Right cardiac atrium (tissue), 5 donors: Measurements from ENCODE around the gene RAB7A. TPM values are rescaled to one million over a fixed set of nuclear protein-coding genes. Genes with fewer than 3 reads are reported as not detected.

Experiments used
- ATAC-seq, 2 donors: fragments of 200-7000 bp; cut with Tn5 transposase; one replicate each; pipeline versions ENCODE4 v1.8.0 to v1.9.1; 2020; ENCODE audit warnings: moderate library complexity in 2 of 2, mild to moderate bottlenecking in 1 of 2
- DNase-seq, 3 donors: peaks; one replicate each; pipeline ENCODE4 v3.0.0-alpha.2; 2020
- H3K27ac ChIP-seq: one replicate; pipeline ENCODE4 v1.5.1; 2013; ENCODE audit warnings: mild to moderate bottlenecking, low read length, control low read depth, moderate library complexity
- H3K27me3 ChIP-seq: one replicate; pipeline ENCODE4 v1.6.1; 2013; ENCODE audit not compliant: control insufficient read depth, insufficient read depth
- H3K4me1 ChIP-seq: one replicate; pipeline ENCODE4 v1.6.1; 2013; ENCODE audit warnings: low read length; ENCODE audit not compliant: control insufficient read depth, insufficient read depth
- H3K4me3 ChIP-seq: one replicate; pipeline ENCODE4 v1.5.1; 2013; ENCODE audit warnings: low read length, control low read depth
- H3K9me3 ChIP-seq: one replicate; pipeline ENCODE4 v1.6.1; 2013; ENCODE audit warnings: low read length; ENCODE audit not compliant: control insufficient read depth
- WGBS: extraction: QIAGEN DNeasy Blood & Tissue Kit; methylation state at CpG from one replicate; pipeline ENCODE4 v1.1.7; 2013; 5-methylcytosine and 5-hydroxymethylcytosine counted together
- intact Hi-C, 4 donors: fragments of 100-400 bp; cut with DNase I; formaldehyde crosslinking; loops; one replicate each; pipeline versions ENCODE4 v1.11.0 to v1.14.0; 2022 to 2023
- long read RNA-seq, 4 donors: library from polyadenylated mRNA; unstranded; transcript quantifications; one replicate each; pipeline ENCODE4 v2.0.0, GENCODE V29; 2020 to 2021
- polyA plus RNA-seq: library from polyadenylated mRNA; stranded (reverse); fragments of 200-250 nt; gene quantifications from one replicate; pipeline ENCODE4 v1.2.3, GENCODE V29; 2013
- total RNA-seq, 4 donors: library from RNA; stranded (reverse); fragmentation: NEBNext Ultra II Directional; extraction: Animal tissue kit (Norgen Biotek cat#: 25700); gene quantifications; one replicate each; pipeline ENCODE4 v1.2.1, GENCODE V29; 2021
- donor health status: healthy with polysubstance abuse.
- donor health status: DM: no; HTN: yes; CAD: no.
- donor health status: DM: no; HTN: no; CAD: no.
- donor health status: DM: no; HTN: yes; CAD: no; lungs with severe emphysema.
- donor health status: DM: yes; HTN: yes; CAD: no.

RAB7A gene
- total RNA-seq (100 to 1,000 TPM; 228 to 242 (median 238) TPM), polyA plus RNA-seq (192 TPM)
- long read RNA-seq, donor 1, transcript RAB7A-201 (6 exons, 2,244 nt): major isoform, 375 of 433 reads
- long read RNA-seq, donor 1, partial matches to known transcripts: 12 of 433 reads
- long read RNA-seq, donor 1, other reads (novel, unspliced or antisense): 43 of 433 reads
- long read RNA-seq, donor 2, transcript RAB7A-201 (6 exons, 2,244 nt): major isoform, 91 of 101 reads
- long read RNA-seq, donor 2, partial matches to known transcripts: 1 of 101 reads
- long read RNA-seq, donor 2, other reads (novel, unspliced or antisense): 9 of 101 reads
- long read RNA-seq, donor 3, transcript RAB7A-201 (6 exons, 2,244 nt): major isoform, 245 of 337 reads
- long read RNA-seq, donor 3, partial matches to known transcripts: 86 of 337 reads
- long read RNA-seq, donor 3, other reads (novel, unspliced or antisense): 6 of 337 reads
- long read RNA-seq, donor 4, transcript RAB7A-201 (6 exons, 2,244 nt): major isoform, 164 of 179 reads
- long read RNA-seq, donor 4, partial matches to known transcripts: 9 of 179 reads
- long read RNA-seq, donor 4, other reads (novel, unspliced or antisense): 5 of 179 reads

GRCh38 chr3:128726023-128727016, at the start of gene RAB7A:
TSS of gene RAB7A (plus strand) at chr3:128726183. CDS start at chr3:128795368, 69,185 bp downstream.
- WGBS: under 1% methylated on average over 93 of the region's 93 CpGs
- peaks cover 7% of the 10 kb centered on the region for H3K4me1 ChIP-seq

GRCh38 chr3:128679338-128679737, 46.6 kb upstream of the RAB7A start:
- H3K9me3 ChIP-seq: no peaks in the 10 kb centered on the region
- no peak overlapping the region for H3K4me3 ChIP-seq
- H3K27ac ChIP-seq: peak overlapping the region; percentile 44
- WGBS: 96% methylated on average over 2 of the region's 2 CpGs
- intact Hi-C loops: no loop called here
- DNase-seq (no peak), ATAC-seq (no peak)
- no peaks in the 10 kb centered on the region for H3K4me1 ChIP-seq
- H3K27me3 ChIP-seq: no peaks in the 10 kb centered on the region

More at GRCh38 chr3:128726023-128727016, at the start of gene RAB7A:
- H3K4me3 ChIP-seq: peak within 1 kb of the TSS; percentile 76
- H3K27ac ChIP-seq: peak within 1 kb of the TSS; percentile 86
- DNase-seq (peak; percentile 98 to 99 (median 99)), ATAC-seq (peak; percentile 98 to 99)
- H3K27me3 ChIP-seq: no peaks in the 10 kb centered on the region
- intact Hi-C loops: loop anchor here in 2 of 4 donors (5.0 to 10.0 kb wide), 2 partner anchors 44 to 58 kb away; no protein-coding TSS in a partner anchor
- H3K9me3 ChIP-seq: no peaks in the 10 kb centered on the region

GRCh38 chr3:128680603-128681368, 45.2 kb upstream of the RAB7A start:
- DNase-seq: peak; percentile 100
- WGBS: under 1% methylated on average over 67 of the region's 67 CpGs
- H3K27ac ChIP-seq: peak overlapping the region; percentile 98
- no peaks in the 10 kb centered on the region for H3K4me1 ChIP-seq
- intact Hi-C loops: loop anchor here in 3 of 4 donors (5.0 to 10.0 kb wide), 4 partner anchors 47 to 164 kb away; partner anchors contain the start of gene RAB7A (in 1 of the 3)
- peak overlapping the region; percentile 66 for H3K4me3 ChIP-seq
- H3K9me3 ChIP-seq: no peaks in the 10 kb centered on the region
- no peaks in the 10 kb centered on the region for H3K27me3 ChIP-seq
- peak; percentile 99 to 100 for ATAC-seq

GRCh38 chr3:128681369-128681829, 44.6 kb upstream of the RAB7A start:
- H3K27ac ChIP-seq: peak overlapping the region; percentile 98
- intact Hi-C loops: loop anchor here in 3 of 4 donors (5.0 to 10.0 kb wide), 4 partner anchors 46 to 163 kb away; partner anchors contain the start of gene RAB7A (in 1 of the 3)
- WGBS: 41% methylated on average over 9 of the region's 9 CpGs
- no peaks in the 10 kb centered on the region for H3K4me1 ChIP-seq
- DNase-seq: no peak
- H3K9me3 ChIP-seq: no peaks in the 10 kb centered on the region
- ATAC-seq: no peak
- peak overlapping the region; percentile 66 for H3K4me3 ChIP-seq
- H3K27me3 ChIP-seq: no peaks in the 10 kb centered on the region

- WGBS: 66% methylated on average over 3 of the region's 3 CpGs
- H3K27me3 ChIP-seq: no peaks in the 10 kb centered on the region
- no peak overlapping the region for H3K27ac ChIP-seq
- no peak for DNase-seq
- intact Hi-C loops: loop anchor here in 3 of 4 donors (5.0 to 10.0 kb wide), 4 partner anchors 43 to 161 kb away; partner anchors contain the start of gene RAB7A (in 1 of the 3)
- no peak for ATAC-seq
- no peaks in the 10 kb centered on the region for H3K9me3 ChIP-seq
- H3K4me3 ChIP-seq: no peak overlapping the region
- no peaks in the 10 kb centered on the region for H3K4me1 ChIP-seq
These were observed 42.0 kb upstream of the RAB7A start for GRCh38 chr3:128683957-128684356.

GRCh38 chr3:128684986-128685726, 40.8 kb upstream of the RAB7A start:
- H3K27ac ChIP-seq: no peak overlapping the region
- WGBS: 90% methylated on average over 11 of the region's 11 CpGs
- no peaks in the 10 kb centered on the region for H3K4me1 ChIP-seq
- H3K4me3 ChIP-seq: no peak overlapping the region
- intact Hi-C loops: loop anchor here in 3 of 4 donors (5.0 to 10.0 kb wide), 4 partner anchors 42 to 160 kb away; partner anchors contain the start of gene RAB7A (in 1 of the 3)
- no peaks in the 10 kb centered on the region for H3K9me3 ChIP-seq
- H3K27me3 ChIP-seq: no peaks in the 10 kb centered on the region
- ATAC-seq (no peak), DNase-seq (no peak)

- DNase-seq (no peak), ATAC-seq (no peak)
- no peaks in the 10 kb centered on the region for H3K4me1 ChIP-seq
- no peak overlapping the region for H3K27ac ChIP-seq
- H3K27me3 ChIP-seq: no peaks in the 10 kb centered on the region
- intact Hi-C loops: loop anchor here in 2 of 4 donors (10.0 kb wide), 2 partner anchors 108 to 158 kb away; no protein-coding TSS in a partner anchor
- no peaks in the 10 kb centered on the region for H3K9me3 ChIP-seq
- no peak overlapping the region for H3K4me3 ChIP-seq
- 94% methylated on average over 8 of the region's 8 CpGs for WGBS
These were observed 39.5 kb upstream of the RAB7A start for GRCh38 chr3:128686465-128686864.

GRCh38 chr3:128689060-128689459, 36.9 kb upstream of the RAB7A start:
- ATAC-seq (no peak), DNase-seq (no peak)
- Histone ChIP-seq H3K4me3 (no peak overlapping the region), H3K27ac (no peak overlapping the region), H3K9me3 (no peaks in the 10 kb centered on the region), H3K4me1 (no peaks in the 10 kb centered on the region), H3K27me3 (no peaks in the 10 kb centered on the region)
- intact Hi-C loops: loop anchor here in 2 of 4 donors (10.0 kb wide), 2 partner anchors 106 to 156 kb away; no protein-coding TSS in a partner anchor
- WGBS: 93% methylated on average over 5 of the region's 5 CpGs

- 0% methylated on average over 2 of the region's 2 CpGs for WGBS
- intact Hi-C loops: no loop called here
- DNase-seq: no peak
- ATAC-seq: no peak
- no peak overlapping the region for H3K4me3 ChIP-seq
- no peaks in the 10 kb centered on the region for H3K27me3 ChIP-seq
- H3K9me3 ChIP-seq: no peaks in the 10 kb centered on the region
- H3K4me1 ChIP-seq: no peaks in the 10 kb centered on the region
- no peak overlapping the region for H3K27ac ChIP-seq
These were observed 32.3 kb upstream of the RAB7A start for GRCh38 chr3:128693696-128694095.
